Hepatocyte (in vitro differentiated cells): ENCODE data around the gene CDK2AP2.

Source experiments
- EZH2phosphoT487 ChIP-seq: fragments of 200-600 bp; sonication (generic); IDR thresholded peaks from one replicate; pipeline ENCODE4 v1.6.1; 2018; ENCODE audit warnings: antibody characterized with exemption, mild to moderate bottlenecking, low read depth, moderate library complexity; ENCODE audit not compliant: unreplicated experiment, severe bottlenecking
- TF ChIP-seq, protein P1 (sequence below): fragments of 200-600 bp; sonication (generic); IDR thresholded peaks from 2 replicates; pipeline ENCODE4 v1.5.1; 2016; ENCODE audit warnings: antibody characterized with exemption, mild to moderate bottlenecking; ENCODE audit not compliant: poor library complexity

DNA sequence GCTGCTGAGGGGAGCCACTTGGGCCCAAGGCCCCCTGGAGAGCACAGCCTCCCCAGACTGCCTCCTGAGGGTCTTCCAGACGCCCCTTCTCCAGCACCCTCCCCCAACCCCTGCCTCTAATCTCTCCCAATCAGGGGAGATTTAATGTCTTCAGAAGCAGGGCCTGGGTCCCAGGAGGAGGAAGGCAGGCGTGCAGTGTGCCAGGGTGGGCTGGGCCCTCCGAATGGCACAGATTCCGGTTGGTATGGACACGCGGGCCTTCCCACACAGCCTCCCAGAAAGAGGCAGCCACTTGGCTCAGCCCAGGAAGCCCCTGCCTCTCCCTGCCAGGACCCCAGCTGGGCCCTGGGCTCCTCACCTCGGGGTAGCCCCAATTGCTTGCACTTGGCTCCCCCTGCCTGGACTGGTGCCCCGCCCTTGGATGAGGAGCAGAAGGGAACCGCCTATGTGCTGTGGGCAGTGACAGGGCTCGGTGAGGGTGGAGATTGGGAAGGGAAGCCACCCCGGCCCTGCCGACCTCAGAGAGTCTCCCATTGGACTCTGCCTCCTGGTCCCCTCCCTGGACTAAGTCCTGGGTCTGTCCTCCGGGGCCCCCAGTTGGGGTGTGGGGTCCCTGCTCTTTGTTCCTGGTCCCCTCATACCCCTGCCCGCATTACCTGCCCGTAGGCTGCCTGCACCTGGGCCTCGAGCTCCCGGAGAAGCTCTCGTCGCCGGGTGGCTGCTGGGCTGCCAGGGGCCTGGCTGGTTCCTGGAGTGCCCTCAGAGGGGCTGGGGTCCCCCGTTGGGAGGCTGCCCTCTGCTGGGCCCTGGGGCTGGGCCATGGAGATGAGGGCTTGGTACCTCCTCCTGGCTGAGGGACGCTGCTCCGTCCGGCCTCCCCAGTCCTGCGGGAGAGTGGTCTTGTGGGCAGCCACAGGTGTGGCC lies 15.9 kb upstream of the CDK2AP2 start:
- TF ChIP-seq, protein P1, sequence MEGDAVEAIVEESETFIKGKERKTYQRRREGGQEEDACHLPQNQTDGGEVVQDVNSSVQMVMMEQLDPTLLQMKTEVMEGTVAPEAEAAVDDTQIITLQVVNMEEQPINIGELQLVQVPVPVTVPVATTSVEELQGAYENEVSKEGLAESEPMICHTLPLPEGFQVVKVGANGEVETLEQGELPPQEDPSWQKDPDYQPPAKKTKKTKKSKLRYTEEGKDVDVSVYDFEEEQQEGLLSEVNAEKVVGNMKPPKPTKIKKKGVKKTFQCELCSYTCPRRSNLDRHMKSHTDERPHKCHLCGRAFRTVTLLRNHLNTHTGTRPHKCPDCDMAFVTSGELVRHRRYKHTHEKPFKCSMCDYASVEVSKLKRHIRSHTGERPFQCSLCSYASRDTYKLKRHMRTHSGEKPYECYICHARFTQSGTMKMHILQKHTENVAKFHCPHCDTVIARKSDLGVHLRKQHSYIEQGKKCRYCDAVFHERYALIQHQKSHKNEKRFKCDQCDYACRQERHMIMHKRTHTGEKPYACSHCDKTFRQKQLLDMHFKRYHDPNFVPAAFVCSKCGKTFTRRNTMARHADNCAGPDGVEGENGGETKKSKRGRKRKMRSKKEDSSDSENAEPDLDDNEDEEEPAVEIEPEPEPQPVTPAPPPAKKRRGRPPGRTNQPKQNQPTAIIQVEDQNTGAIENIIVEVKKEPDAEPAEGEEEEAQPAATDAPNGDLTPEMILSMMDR = no peak
- TF ChIP-seq EZH2phosphoT487 = no peak
